K562 (cell line): ENCODE data around the gene DYNLT4. TPM values are rescaled to one million over a fixed set of nuclear protein-coding genes. Genes with fewer than 3 reads are reported as not detected.

Experiments used
- ARID4B ChIP-seq: sonication (generic); formaldehyde crosslinking; IDR thresholded peaks from 2 replicates; pipeline ENCODE4 v1.8.0; 2022; ENCODE audit warnings: mild to moderate bottlenecking, missing genetic modification reagents
- BDP1 ChIP-seq: IDR thresholded peaks from 3 replicates; pipeline ENCODE4 v1.6.1; 2011; ENCODE audit not compliant: insufficient read length, insufficient read depth
- NRF1 ChIP-seq, 2 experiments: fragments of 450-650 bp; IDR thresholded peaks in 1 of 2; conservative IDR thresholded peaks in 1 of 2; 2 replicates each; pipeline ENCODE4 v1.6.1; 2014; ENCODE audit warnings: mild to moderate bottlenecking in 2 of 2
- POLR2G ChIP-seq: fragments of 200-400 bp; formaldehyde crosslinking; IDR thresholded peaks from 2 replicates; pipeline ENCODE4 v1.6.1; 2017; ENCODE audit warnings: low read depth, mild to moderate bottlenecking, antibody characterized with exemption, low read length, moderate library complexity
- SAP30 ChIP-seq: fragments of 200-600 bp; sonication (generic); IDR thresholded peaks from 2 replicates; pipeline ENCODE4 v1.6.1; 2012; ENCODE audit warnings: borderline replicate concordance, low read depth, mild to moderate bottlenecking, moderate library complexity, low read length, control low read depth, inconsistent platforms; ENCODE audit not compliant: insufficient read depth, poor library complexity, severe bottlenecking
- SPI1 ChIP-seq: IDR thresholded peaks from 2 replicates; pipeline ENCODE4 v1.6.1; 2011; ENCODE audit warnings: low read depth, low read length, control low read depth, borderline replicate concordance
- ZBTB43 ChIP-seq: sonication (generic); formaldehyde crosslinking; IDR thresholded peaks from 2 replicates; pipeline ENCODE4 v1.8.0; 2023; ENCODE audit warnings: mild to moderate bottlenecking, missing genetic modification reagents
- ZNF740 ChIP-seq, 3 experiments: fragments of 200-800 bp in 1 of 3; sonication (Bioruptor generic) in 1 of 3; sonication (generic) in 1 of 3; formaldehyde crosslinking in 1 of 3; IDR thresholded peaks; 2 replicates each; pipeline versions ENCODE4 v1.6.1 to v1.8.0; 2016 to 2022; ENCODE audit warnings: mild to moderate bottlenecking in 2 of 3, missing compliant biosample characterization in 2 of 3, missing genetic modification characterization in 2 of 3, missing genetic modification reagents in 1 of 3
- polyA plus RNA-seq, 8 experiments: library from polyadenylated mRNA; depleted of rRNA in 4 of 8; stranded (reverse) in 5 of 8; unstranded in 3 of 8; fragments of >200 nt; fragmentation: Nextera tagmentation in 2 of 8; fragmentation: Illumina TruSeq in 1 of 8; extraction: Ambion mirVana in 2 of 8; extraction: Trizol in 1 of 8; gene quantifications; 2 replicates each; pipeline versions ENCODE4 v1.2.1 to v1.2.3, GENCODE V29; 2011 to 2014; ENCODE audit warnings: inconsistent platforms in 1 of 8, missing spikeins in 1 of 8
- total RNA-seq, 7 experiments: library from RNA; depleted of rRNA in 6 of 7; stranded (reverse); fragments of >200 nt in 6 of 7; fragmentation: Illumina TruSeq in 2 of 7; extraction: Trizol in 2 of 7; gene quantifications; 2 replicates each; pipeline versions ENCODE4 v1.2.1 to v1.2.3, GENCODE V29; 2011 to 2021; ENCODE audit warnings: low replicate concordance in 1 of 7
- TF ChIP-seq, protein P1 (sequence below), 2 experiments: fragments of 450-650 bp; IDR thresholded peaks; 2 replicates each; pipeline ENCODE4 v1.6.1; 2018; ENCODE audit warnings: mild to moderate bottlenecking in 2 of 2, low read depth in 1 of 2; ENCODE audit not compliant: partially characterized antibody in 2 of 2
- TF ChIP-seq, protein P2 (sequence below): sonication (generic); formaldehyde crosslinking; IDR thresholded peaks from 2 replicates; pipeline ENCODE4 v1.4.0; 2020; ENCODE audit warnings: mild to moderate bottlenecking, missing genetic modification reagents

The DYNLT4 gene
- total and polyA plus RNA-seq, 9 of the 15 experiments (the other 6 are each of a cell fraction or from before 2014, with no cell fraction given), result 0.29 to 0.73 TPM; not detected in 7

- TF ChIP-seq, protein P1, sequence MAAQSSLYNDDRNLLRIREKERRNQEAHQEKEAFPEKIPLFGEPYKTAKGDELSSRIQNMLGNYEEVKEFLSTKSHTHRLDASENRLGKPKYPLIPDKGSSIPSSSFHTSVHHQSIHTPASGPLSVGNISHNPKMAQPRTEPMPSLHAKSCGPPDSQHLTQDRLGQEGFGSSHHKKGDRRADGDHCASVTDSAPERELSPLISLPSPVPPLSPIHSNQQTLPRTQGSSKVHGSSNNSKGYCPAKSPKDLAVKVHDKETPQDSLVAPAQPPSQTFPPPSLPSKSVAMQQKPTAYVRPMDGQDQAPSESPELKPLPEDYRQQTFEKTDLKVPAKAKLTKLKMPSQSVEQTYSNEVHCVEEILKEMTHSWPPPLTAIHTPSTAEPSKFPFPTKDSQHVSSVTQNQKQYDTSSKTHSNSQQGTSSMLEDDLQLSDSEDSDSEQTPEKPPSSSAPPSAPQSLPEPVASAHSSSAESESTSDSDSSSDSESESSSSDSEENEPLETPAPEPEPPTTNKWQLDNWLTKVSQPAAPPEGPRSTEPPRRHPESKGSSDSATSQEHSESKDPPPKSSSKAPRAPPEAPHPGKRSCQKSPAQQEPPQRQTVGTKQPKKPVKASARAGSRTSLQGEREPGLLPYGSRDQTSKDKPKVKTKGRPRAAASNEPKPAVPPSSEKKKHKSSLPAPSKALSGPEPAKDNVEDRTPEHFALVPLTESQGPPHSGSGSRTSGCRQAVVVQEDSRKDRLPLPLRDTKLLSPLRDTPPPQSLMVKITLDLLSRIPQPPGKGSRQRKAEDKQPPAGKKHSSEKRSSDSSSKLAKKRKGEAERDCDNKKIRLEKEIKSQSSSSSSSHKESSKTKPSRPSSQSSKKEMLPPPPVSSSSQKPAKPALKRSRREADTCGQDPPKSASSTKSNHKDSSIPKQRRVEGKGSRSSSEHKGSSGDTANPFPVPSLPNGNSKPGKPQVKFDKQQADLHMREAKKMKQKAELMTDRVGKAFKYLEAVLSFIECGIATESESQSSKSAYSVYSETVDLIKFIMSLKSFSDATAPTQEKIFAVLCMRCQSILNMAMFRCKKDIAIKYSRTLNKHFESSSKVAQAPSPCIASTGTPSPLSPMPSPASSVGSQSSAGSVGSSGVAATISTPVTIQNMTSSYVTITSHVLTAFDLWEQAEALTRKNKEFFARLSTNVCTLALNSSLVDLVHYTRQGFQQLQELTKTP (IDR thresholded peaks at IDR 0.05; ENCODE audit: low read depth in 1 of 2, partially characterized antibody in 2 of 2), result no peak
- TF ChIP-seq ZNF740 (CRISPR knock-in tag; IDR thresholded peaks at IDR 0.05) (0 out of 2 replicates have a peak, but pooled peaks have one; percentile 19), ZNF740 (tag; IDR thresholded peaks at IDR 0.05) (no peak), NRF1 (conservative IDR thresholded peaks at IDR 0.05 in 1 of 2, IDR thresholded peaks at IDR 0.05 in 1 of 2) (peak; percentile 66 to 69), SAP30 (no peak), POLR2G (no peak), SPI1 (peak; percentile 50; the same call in 1 of the 2 replicates), BDP1 (no peak), ZBTB43 (CRISPR knock-in tag) (no peak), ARID4B (no peak)
- TF ChIP-seq, protein P2, sequence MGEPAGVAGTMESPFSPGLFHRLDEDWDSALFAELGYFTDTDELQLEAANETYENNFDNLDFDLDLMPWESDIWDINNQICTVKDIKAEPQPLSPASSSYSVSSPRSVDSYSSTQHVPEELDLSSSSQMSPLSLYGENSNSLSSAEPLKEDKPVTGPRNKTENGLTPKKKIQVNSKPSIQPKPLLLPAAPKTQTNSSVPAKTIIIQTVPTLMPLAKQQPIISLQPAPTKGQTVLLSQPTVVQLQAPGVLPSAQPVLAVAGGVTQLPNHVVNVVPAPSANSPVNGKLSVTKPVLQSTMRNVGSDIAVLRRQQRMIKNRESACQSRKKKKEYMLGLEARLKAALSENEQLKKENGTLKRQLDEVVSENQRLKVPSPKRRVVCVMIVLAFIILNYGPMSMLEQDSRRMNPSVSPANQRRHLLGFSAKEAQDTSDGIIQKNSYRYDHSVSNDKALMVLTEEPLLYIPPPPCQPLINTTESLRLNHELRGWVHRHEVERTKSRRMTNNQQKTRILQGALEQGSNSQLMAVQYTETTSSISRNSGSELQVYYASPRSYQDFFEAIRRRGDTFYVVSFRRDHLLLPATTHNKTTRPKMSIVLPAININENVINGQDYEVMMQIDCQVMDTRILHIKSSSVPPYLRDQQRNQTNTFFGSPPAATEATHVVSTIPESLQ, result no peak
Measured at GRCh38 chr1:44826375-44827196, 19.4 kb upstream of the DYNLT4 start (continued).
